SK-N-SH treated with all-trans-retinoic acid at 6 μM for 48 hours (cell line): ENCODE data around the gene DRD5.

Source experiments
- ATAC-seq: fragments of 200-7000 bp; cut with Tn5 transposase; 3 replicates; pipeline ENCODE4 v1.9.1; 2020; ENCODE audit warnings: mild to moderate bottlenecking, moderate library complexity
- ARNTL ChIP-seq: fragments of 450-650 bp; formaldehyde crosslinking; IDR thresholded peaks from 2 replicates; pipeline ENCODE4 v1.5.0; 2020; ENCODE audit warnings: low read depth, mild to moderate bottlenecking, moderate library complexity, borderline replicate concordance
- BACH2 ChIP-seq: fragments of 250-450 bp; sonication (Bioruptor Pico); IDR thresholded peaks from 2 replicates; pipeline ENCODE4 v1.9.0; 2021; ENCODE audit warnings: mild to moderate bottlenecking, borderline replicate concordance
- ESRRG ChIP-seq: fragments of 250-450 bp; sonication (Bioruptor Pico); IDR thresholded peaks from 2 replicates; pipeline ENCODE4 v1.6.1; 2021; ENCODE audit warnings: mild to moderate bottlenecking
- GLIS3 ChIP-seq: fragments of 250-450 bp; sonication (Bioruptor Pico); IDR thresholded peaks from 2 replicates; pipeline ENCODE4 v1.5.0; 2020; ENCODE audit warnings: mild to moderate bottlenecking, moderate library complexity
- ISL1 ChIP-seq: fragments of 250-450 bp; sonication (Bioruptor Pico); IDR thresholded peaks from 2 replicates; pipeline ENCODE4 v2.1.2; 2022; ENCODE audit warnings: mild to moderate bottlenecking, moderate library complexity
- PPARA ChIP-seq: fragments of 250-450 bp; sonication (Bioruptor Pico); IDR thresholded peaks from 2 replicates; pipeline ENCODE4 v1.5.0; 2020; ENCODE audit warnings: mild to moderate bottlenecking, borderline replicate concordance
- RARB ChIP-seq: fragments of 250-450 bp; sonication (Bioruptor Pico); IDR thresholded peaks from 2 replicates; pipeline ENCODE4 v1.8.0; 2021; ENCODE audit warnings: mild to moderate bottlenecking, moderate library complexity
- SNAI2 ChIP-seq: fragments of 250-450 bp; sonication (Bioruptor Pico); IDR thresholded peaks from 2 replicates; pipeline ENCODE4 v1.5.0; 2020; ENCODE audit warnings: mild to moderate bottlenecking, moderate library complexity
- TCF4 ChIP-seq: fragments of 250-450 bp; sonication (Bioruptor Pico); IDR thresholded peaks from 2 replicates; pipeline ENCODE4 v1.8.0; 2021; ENCODE audit warnings: mild to moderate bottlenecking, moderate library complexity, borderline replicate concordance
- ZC3H10 ChIP-seq: fragments of 250-450 bp; sonication (Bioruptor Pico); IDR thresholded peaks from 2 replicates; pipeline ENCODE4 v1.5.1; 2021; ENCODE audit warnings: mild to moderate bottlenecking, moderate library complexity
- ZFP30 ChIP-seq: fragments of 450-650 bp; formaldehyde crosslinking; IDR thresholded peaks from 2 replicates; pipeline ENCODE4 v1.5.0; 2022; ENCODE audit warnings: mild to moderate bottlenecking, moderate library complexity
- ZNF70 ChIP-seq: fragments of 450-650 bp; formaldehyde crosslinking; IDR thresholded peaks from 2 replicates; pipeline ENCODE4 v1.5.0; 2020; ENCODE audit warnings: mild to moderate bottlenecking, moderate library complexity
- ZNF8 ChIP-seq: fragments of 450-650 bp; formaldehyde crosslinking; IDR thresholded peaks from 2 replicates; pipeline ENCODE4 v1.5.0; 2020; ENCODE audit warnings: mild to moderate bottlenecking, moderate library complexity
- TF ChIP-seq, protein P1 (sequence below): fragments of 250-450 bp; sonication (Bioruptor Pico); IDR thresholded peaks from 2 replicates; pipeline ENCODE4 v1.8.0; 2020; ENCODE audit warnings: mild to moderate bottlenecking, moderate library complexity, borderline replicate concordance
- TF ChIP-seq, protein P2 (sequence below): fragments of 250-450 bp; sonication (Bioruptor Pico); IDR thresholded peaks from 2 replicates; pipeline ENCODE4 v1.8.0; 2021; ENCODE audit warnings: low read depth, mild to moderate bottlenecking, moderate library complexity, borderline replicate concordance
- TF ChIP-seq, protein P3 (sequence below): fragments of 250-450 bp; sonication (Bioruptor Pico); IDR thresholded peaks from 2 replicates; pipeline ENCODE4 v1.5.1; 2021; ENCODE audit warnings: mild to moderate bottlenecking, moderate library complexity

Gene DRD5

DNA sequence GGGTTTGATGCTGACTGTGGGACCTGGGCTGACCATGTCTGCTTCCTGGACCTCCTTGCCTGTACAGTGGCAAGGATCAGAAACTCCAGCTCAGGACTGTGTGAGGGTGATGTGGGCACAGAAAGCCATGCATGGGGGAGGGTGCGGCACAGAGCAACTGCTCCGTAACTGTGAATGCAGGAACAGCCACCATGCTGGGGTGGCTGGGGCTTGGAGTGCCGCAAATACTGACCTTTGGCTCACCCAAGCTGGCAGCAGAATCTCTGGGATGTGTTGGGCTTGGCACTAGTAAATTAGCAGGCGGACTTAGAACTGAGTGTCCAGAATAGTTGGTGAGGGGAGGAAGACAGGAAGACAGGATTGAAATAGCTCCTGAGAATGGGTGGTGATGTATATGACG is 52.0 kb downstream of the DRD5 start:
- TF ChIP-seq ARNTL (CRISPR knock-in tag) (no peak), RARB (no peak), ZFP30 (no peak), TCF4 (CRISPR knock-in tag) (no peak), ISL1 (CRISPR knock-in tag) (no peak), ZC3H10 (CRISPR knock-in tag) (no peak), SNAI2 (CRISPR knock-in tag) (no peak), PPARA (CRISPR knock-in tag) (no peak), ZNF8 (CRISPR knock-in tag) (no peak), GLIS3 (no peak), BACH2 (CRISPR knock-in tag) (no peak), ESRRG (CRISPR knock-in tag) (no peak), ZNF70 (CRISPR knock-in tag) (no peak)
- TF ChIP-seq, protein P1, sequence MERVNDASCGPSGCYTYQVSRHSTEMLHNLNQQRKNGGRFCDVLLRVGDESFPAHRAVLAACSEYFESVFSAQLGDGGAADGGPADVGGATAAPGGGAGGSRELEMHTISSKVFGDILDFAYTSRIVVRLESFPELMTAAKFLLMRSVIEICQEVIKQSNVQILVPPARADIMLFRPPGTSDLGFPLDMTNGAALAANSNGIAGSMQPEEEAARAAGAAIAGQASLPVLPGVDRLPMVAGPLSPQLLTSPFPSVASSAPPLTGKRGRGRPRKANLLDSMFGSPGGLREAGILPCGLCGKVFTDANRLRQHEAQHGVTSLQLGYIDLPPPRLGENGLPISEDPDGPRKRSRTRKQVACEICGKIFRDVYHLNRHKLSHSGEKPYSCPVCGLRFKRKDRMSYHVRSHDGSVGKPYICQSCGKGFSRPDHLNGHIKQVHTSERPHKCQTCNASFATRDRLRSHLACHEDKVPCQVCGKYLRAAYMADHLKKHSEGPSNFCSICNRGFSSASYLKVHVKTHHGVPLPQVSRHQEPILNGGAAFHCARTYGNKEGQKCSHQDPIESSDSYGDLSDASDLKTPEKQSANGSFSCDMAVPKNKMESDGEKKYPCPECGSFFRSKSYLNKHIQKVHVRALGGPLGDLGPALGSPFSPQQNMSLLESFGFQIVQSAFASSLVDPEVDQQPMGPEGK (CRISPR knock-in tag) = no peak
- TF ChIP-seq, protein P2, sequence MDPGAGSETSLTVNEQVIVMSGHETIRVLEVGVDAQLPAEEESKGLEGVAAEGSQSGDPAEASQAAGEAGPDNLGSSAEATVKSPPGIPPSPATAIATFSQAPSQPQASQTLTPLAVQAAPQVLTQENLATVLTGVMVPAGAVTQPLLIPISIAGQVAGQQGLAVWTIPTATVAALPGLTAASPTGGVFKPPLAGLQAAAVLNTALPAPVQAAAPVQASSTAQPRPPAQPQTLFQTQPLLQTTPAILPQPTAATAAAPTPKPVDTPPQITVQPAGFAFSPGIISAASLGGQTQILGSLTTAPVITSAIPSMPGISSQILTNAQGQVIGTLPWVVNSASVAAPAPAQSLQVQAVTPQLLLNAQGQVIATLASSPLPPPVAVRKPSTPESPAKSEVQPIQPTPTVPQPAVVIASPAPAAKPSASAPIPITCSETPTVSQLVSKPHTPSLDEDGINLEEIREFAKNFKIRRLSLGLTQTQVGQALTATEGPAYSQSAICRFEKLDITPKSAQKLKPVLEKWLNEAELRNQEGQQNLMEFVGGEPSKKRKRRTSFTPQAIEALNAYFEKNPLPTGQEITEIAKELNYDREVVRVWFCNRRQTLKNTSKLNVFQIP (CRISPR knock-in tag) = no peak
- TF ChIP-seq, protein P3, sequence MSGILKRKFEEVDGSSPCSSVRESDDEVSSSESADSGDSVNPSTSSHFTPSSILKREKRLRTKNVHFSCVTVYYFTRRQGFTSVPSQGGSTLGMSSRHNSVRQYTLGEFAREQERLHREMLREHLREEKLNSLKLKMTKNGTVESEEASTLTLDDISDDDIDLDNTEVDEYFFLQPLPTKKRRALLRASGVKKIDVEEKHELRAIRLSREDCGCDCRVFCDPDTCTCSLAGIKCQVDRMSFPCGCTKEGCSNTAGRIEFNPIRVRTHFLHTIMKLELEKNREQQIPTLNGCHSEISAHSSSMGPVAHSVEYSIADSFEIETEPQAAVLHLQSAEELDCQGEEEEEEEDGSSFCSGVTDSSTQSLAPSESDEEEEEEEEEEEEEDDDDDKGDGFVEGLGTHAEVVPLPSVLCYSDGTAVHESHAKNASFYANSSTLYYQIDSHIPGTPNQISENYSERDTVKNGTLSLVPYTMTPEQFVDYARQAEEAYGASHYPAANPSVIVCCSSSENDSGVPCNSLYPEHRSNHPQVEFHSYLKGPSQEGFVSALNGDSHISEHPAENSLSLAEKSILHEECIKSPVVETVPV (CRISPR knock-in tag) = no peak
- no peak for ATAC-seq
